ENCODE measurements around the gene PCDHGA8. TPM values are rescaled to one million over a fixed set of nuclear protein-coding genes. Genes with fewer than 3 reads are reported as not detected.
"Not testable (repeated sequence)": the region's sequence is repeated elsewhere in the genome, so short reads cannot be mapped to it uniquely, and the experiment has no call there.

PCDHGA8 gene
- total RNA-seq, 4 donors from 2014 or later: 0.59 to 9.0 (median 5.1) TPM

- H3K36me3 ChIP-seq: no peaks in the 10 kb centered on the region
- no peak for DNase-seq
- no peaks in the 10 kb centered on the region for H3K4me1 ChIP-seq
- no peak overlapping the region for H3K4me3 ChIP-seq
- no peak overlapping the region for H3K27ac ChIP-seq
- intact Hi-C loops (cut with DNase I; ENCODE audit: low total_unique reads): no loop called here
- peaks cover 5 to 92% of the 10 kb centered on the region in 2 donors for H3K9me3 ChIP-seq
- H3K27me3 ChIP-seq: no peaks in the 10 kb centered on the region
- no peak for TF ChIP-seq POLR2A (IDR thresholded peaks at IDR 0.05)
- TF ChIP-seq, protein P1, sequence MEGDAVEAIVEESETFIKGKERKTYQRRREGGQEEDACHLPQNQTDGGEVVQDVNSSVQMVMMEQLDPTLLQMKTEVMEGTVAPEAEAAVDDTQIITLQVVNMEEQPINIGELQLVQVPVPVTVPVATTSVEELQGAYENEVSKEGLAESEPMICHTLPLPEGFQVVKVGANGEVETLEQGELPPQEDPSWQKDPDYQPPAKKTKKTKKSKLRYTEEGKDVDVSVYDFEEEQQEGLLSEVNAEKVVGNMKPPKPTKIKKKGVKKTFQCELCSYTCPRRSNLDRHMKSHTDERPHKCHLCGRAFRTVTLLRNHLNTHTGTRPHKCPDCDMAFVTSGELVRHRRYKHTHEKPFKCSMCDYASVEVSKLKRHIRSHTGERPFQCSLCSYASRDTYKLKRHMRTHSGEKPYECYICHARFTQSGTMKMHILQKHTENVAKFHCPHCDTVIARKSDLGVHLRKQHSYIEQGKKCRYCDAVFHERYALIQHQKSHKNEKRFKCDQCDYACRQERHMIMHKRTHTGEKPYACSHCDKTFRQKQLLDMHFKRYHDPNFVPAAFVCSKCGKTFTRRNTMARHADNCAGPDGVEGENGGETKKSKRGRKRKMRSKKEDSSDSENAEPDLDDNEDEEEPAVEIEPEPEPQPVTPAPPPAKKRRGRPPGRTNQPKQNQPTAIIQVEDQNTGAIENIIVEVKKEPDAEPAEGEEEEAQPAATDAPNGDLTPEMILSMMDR (IDR thresholded peaks at IDR 0.05): no peak
Measured at GRCh38 chr5:141371572-141372475, 20.6 kb upstream of the PCDHGA8 start.

DNA sequence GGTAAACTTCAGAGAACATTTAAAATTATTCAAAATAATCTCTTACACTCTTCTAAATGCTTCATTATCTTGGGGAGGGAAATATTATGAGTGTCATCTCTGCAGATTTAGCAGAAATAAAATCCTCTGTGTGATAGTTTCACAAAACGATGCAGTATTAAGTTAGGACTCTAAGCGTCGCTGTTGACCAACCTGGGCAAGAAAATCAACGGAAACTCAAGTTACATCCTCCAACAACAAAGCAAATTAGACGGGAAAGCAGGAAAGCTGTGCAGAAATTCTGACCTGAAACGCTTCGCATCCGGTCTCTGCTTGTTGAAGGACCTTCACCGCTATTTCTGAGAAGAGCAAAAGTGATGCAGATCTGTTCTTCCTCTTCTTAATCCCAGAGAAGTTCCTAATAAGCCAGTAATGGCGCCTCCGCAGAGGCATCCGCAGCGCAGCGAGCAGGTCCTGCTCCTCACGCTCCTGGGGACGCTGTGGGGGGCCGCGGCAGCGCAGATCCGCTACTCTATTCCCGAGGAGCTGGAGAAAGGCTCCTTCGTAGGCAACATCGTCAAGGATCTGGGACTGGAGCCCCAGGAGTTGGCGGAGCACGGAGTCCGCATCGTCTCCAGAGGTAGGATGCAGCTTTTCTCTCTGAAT is 18.6 kb upstream of the PCDHGA8 start, which contains the start of gene PCDHGA6:
Gene PCDHGA6 (plus strand): TSS at position 219 of the 645 bp plus-strand sequence. CDS start 193 bp downstream, at position 412.
- TF ChIP-seq, protein P1 (IDR thresholded peaks at IDR 0.05): peak in 3 of 4 experiments; percentile 16 to 31 (median 19)
- no peak for TF ChIP-seq POLR2A (IDR thresholded peaks at IDR 0.05)

DNA sequence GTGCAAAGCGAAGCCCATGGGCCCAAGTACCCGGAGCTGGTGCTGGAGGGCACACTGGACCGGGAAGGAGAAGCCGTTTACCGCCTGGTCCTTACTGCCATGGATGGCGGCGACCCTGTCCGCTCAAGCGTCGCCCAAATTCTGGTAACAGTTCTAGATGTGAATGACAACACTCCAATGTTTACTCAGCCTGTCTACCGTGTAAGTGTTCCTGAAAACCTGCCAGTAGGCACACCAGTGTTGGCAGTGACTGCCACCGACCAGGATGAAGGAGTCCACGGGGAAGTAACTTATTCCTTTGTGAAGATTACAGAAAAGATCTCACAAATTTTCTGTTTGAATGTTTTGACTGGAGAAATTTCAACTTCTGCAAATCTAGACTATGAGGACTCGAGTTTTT is 17.8 kb upstream of the PCDHGA8 start:
- no peak for DNase-seq
- no peaks in the 10 kb centered on the region for H3K4me1 ChIP-seq
- no peaks in the 10 kb centered on the region for H3K27me3 ChIP-seq
- intact Hi-C loops (cut with DNase I; ENCODE audit: low total_unique reads): no loop called here
- peaks cover 5 to 93% of the 10 kb centered on the region in 2 donors for H3K9me3 ChIP-seq
- no peak overlapping the region for H3K4me3 ChIP-seq
- no peak overlapping the region for H3K27ac ChIP-seq
- H3K36me3 ChIP-seq: no peaks in the 10 kb centered on the region
- TF ChIP-seq, protein P1 (IDR thresholded peaks at IDR 0.05): no peak
- no peak for TF ChIP-seq POLR2A (IDR thresholded peaks at IDR 0.05)

More for the DNA sequence above, 18.6 kb upstream of the PCDHGA8 start, which contains the start of gene PCDHGA6:
- intact Hi-C loops (cut with DNase I; ENCODE audit: low total_unique reads): no loop called here
- no peak for DNase-seq
- H3K4me1 ChIP-seq: no peaks in the 10 kb centered on the region
- H3K36me3 ChIP-seq: no peaks in the 10 kb centered on the region
- H3K27ac ChIP-seq: peak within 1 kb of the TSS in 1 of 2 donors; percentile 28
- peaks cover 5 to 96% of the 10 kb centered on the region in 2 donors for H3K9me3 ChIP-seq
- H3K4me3 ChIP-seq: peak within 1 kb of the TSS; percentile 11 to 19
- no peaks in the 10 kb centered on the region for H3K27me3 ChIP-seq

DNA sequence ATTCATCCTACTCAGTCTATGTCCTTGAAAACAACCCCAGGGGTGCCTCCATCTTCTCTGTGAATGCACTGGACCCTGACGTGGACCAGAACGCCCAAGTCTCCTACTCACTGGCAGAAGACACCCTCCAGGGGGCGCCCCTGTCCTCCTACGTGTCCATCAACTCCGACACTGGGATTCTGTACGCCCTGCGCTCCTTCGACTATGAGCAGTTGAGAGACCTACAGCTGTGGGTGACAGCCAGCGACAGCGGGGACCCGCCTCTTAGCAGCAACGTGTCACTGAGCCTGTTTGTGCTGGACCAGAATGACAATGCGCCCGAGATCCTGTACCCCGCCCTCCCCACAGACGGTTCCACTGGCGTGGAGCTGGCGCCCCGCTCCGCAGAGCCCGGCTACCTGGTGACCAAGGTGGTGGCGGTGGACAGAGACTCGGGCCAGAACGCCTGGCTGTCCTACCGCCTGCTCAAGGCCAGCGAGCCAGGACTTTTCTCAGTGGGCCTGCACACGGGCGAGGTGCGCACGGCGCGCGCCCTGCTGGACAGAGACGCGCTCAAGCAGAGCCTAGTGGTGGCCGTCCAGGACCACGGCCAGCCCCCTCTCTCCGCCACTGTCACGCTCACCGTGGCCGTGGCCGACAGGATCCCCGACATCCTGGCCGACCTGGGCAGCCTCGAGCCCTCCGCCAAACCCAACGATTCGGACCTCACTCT is 16.8 kb upstream of the PCDHGA8 start:
- H3K9me3 ChIP-seq: peaks cover 5 to 91% of the 10 kb centered on the region in 2 donors
- H3K4me1 ChIP-seq; H3K27ac ChIP-seq; DNase-seq; H3K36me3 ChIP-seq; H3K4me3 ChIP-seq; intact Hi-C loops (cut with DNase I; ENCODE audit: low total_unique reads); H3K27me3 ChIP-seq: not testable (repeated sequence)

DNA sequence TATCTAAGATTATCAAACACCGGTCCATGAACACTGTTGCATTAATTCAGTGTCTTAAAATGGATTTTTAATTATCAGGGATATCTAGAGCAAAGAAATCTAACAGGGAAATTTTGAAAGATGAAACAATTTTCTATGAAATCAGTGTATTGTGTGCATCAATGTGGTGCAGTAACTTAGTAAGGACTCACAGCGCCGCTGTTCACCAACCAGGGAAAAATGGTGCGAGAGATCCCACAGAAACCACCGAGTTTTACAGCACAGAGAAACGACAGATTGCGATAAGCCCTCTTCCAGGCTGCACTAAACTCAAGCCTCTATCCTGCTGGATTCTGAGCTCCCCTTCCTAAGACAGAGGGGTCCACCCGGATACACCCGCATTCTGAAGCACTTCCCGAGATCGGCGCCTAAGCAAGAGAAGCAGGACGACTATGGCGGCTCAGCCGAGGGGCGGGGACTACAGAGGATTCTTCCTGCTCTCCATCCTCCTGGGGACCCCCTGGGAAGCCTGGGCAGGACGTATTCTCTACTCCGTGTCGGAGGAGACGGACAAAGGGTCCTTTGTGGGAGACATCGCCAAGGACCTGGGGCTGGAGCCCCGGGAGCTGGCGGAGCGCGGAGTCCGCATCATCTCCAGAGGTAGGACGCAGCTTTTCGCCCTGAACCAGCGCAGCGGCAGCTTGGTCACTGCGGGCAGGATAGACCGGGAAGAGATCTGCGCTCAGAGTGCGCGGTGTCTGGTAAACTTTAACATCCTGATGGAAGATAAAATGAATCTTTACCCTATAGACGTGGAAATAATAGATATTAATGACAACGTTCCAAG is 9.8 kb upstream of the PCDHGA8 start, which contains the start of gene PCDHGA7:
Gene PCDHGA7 (plus strand): TSS at position 274 of the 826 bp plus-strand sequence. CDS start 158 bp downstream, at position 432.
- Histone ChIP-seq H3K4me3 (no peak within 1 kb of the TSS), H3K9me3 (peaks cover 0 to 90% of the 10 kb centered on the region in 2 donors), H3K4me1 (no peaks in the 10 kb centered on the region), H3K27me3 (no peaks in the 10 kb centered on the region), H3K27ac (no peak within 1 kb of the TSS), H3K36me3 (no peaks in the 10 kb centered on the region)
- TF ChIP-seq, protein P1 (IDR thresholded peaks at IDR 0.05): no peak
- intact Hi-C loops (cut with DNase I; ENCODE audit: low total_unique reads): no loop called here
- DNase-seq: no peak

Measured in uterus (tissue), 4 donors.